Stimulated activated CD4-positive, alpha-beta T cell treated with anti-CD3 and anti-CD28 coated beads, Interleukin-1b, Interleukin-23, amount 100 ng/mL, for 24 hours (primary cell): ENCODE results near the gene TSPYL1.
"Not testable (repeated sequence)": the region's sequence is repeated elsewhere in the genome, so short reads cannot be mapped to it uniquely, and the experiment has no call there.

Experiments
- DNase-seq, 4 experiments: peaks; one replicate each; pipeline ENCODE4 v3.0.0-alpha.2; 2020; ENCODE audit warnings: low read depth in 4 of 4, low spot score in 1 of 4

The TSPYL1 gene

GRCh38 chr6:116298973-116299372, 19.2 kb upstream of the TSPYL1 start:
- no peak for DNase-seq

GRCh38 chr6:116298273-116298672, 18.5 kb upstream of the TSPYL1 start:
- DNase-seq: no peak

GRCh38 chr6:116292553-116292952, 12.8 kb upstream of the TSPYL1 start:
- no peak for DNase-seq

- no peak for DNase-seq
Observed at GRCh38 chr6:116291701-116292396, 12.1 kb upstream of the TSPYL1 start.

GRCh38 chr6:116290799-116291198, 11.1 kb upstream of the TSPYL1 start:
- DNase-seq: no peak

GRCh38 chr6:116289876-116290275, 10.1 kb upstream of the TSPYL1 start:
- DNase-seq: no peak

- DNase-seq: no peak
Observed at GRCh38 chr6:116287689-116288282, 8.1 kb upstream of the TSPYL1 start.

- DNase-seq: no peak
Observed at GRCh38 chr6:116286773-116287358, 7.1 kb upstream of the TSPYL1 start.

GRCh38 chr6:116284984-116285383, 5.3 kb upstream of the TSPYL1 start:
- DNase-seq: not testable (repeated sequence)

- no peak for DNase-seq
Observed at GRCh38 chr6:116283191-116283590, 3.5 kb upstream of the TSPYL1 start.

- DNase-seq: no peak
Observed at GRCh38 chr6:116282698-116283097, 3.0 kb upstream of the TSPYL1 start.

- no peak for DNase-seq
Observed at GRCh38 chr6:116280933-116281316, 1.2 kb upstream of the TSPYL1 start.

- no peak for DNase-seq
Observed at GRCh38 chr6:116280161-116280932, 617 bp upstream of the TSPYL1 start.

GRCh38 chr6:116278854-116279231, 887 bp downstream of the TSPYL1 start:
- DNase-seq: no peak

- DNase-seq: no peak
Observed at GRCh38 chr6:116278481-116278829, 1.3 kb downstream of the TSPYL1 start.

GRCh38 chr6:116277124-116277523, 2.6 kb downstream of the TSPYL1 start:
- no peak for DNase-seq

GRCh38 chr6:116271149-116271708, 8.5 kb downstream of the TSPYL1 start:
- DNase-seq: no peak

GRCh38 chr6:116268589-116269293, 11.0 kb downstream of the TSPYL1 start:
- DNase-seq: no peak

GRCh38 chr6:116267836-116268588, 11.7 kb downstream of the TSPYL1 start:
- no peak for DNase-seq

GRCh38 chr6:116266803-116267202, 12.9 kb downstream of the TSPYL1 start:
- DNase-seq: no peak
